Lower leg skin (tissue), 3 donors: ENCODE data around the gene KDM4B.

Experiments
- POLR2A ChIP-seq, 2 donors: fragments of 450-650 bp; IDR thresholded peaks; one replicate each; pipeline ENCODE4 v1.6.1; 2016 to 2017; ENCODE audit warnings: antibody characterized with exemption in 2 of 2, mild to moderate bottlenecking in 1 of 2, moderate library complexity in 1 of 2
- TF ChIP-seq, protein P1 (sequence below), 3 donors: fragments of 450-650 bp; IDR thresholded peaks; one replicate each; pipeline ENCODE4 v1.5.1; 2016; ENCODE audit warnings: antibody characterized with exemption in 3 of 3, mild to moderate bottlenecking in 3 of 3, moderate library complexity in 2 of 3

GRCh38 chr19:4969772-4970531 is 1.0 kb downstream of the KDM4B start:
- TF ChIP-seq, protein P1, sequence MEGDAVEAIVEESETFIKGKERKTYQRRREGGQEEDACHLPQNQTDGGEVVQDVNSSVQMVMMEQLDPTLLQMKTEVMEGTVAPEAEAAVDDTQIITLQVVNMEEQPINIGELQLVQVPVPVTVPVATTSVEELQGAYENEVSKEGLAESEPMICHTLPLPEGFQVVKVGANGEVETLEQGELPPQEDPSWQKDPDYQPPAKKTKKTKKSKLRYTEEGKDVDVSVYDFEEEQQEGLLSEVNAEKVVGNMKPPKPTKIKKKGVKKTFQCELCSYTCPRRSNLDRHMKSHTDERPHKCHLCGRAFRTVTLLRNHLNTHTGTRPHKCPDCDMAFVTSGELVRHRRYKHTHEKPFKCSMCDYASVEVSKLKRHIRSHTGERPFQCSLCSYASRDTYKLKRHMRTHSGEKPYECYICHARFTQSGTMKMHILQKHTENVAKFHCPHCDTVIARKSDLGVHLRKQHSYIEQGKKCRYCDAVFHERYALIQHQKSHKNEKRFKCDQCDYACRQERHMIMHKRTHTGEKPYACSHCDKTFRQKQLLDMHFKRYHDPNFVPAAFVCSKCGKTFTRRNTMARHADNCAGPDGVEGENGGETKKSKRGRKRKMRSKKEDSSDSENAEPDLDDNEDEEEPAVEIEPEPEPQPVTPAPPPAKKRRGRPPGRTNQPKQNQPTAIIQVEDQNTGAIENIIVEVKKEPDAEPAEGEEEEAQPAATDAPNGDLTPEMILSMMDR (IDR thresholded peaks at IDR 0.05) = no peak
- TF ChIP-seq POLR2A (IDR thresholded peaks at IDR 0.05) = no peak
